ENCODE results near the gene IKZF1.

- TF ChIP-seq POLR2AphosphoS5 (IDR thresholded peaks at IDR 0.05; ENCODE audit: low read depth, low read length) = no peak
- no peak for TF ChIP-seq SIN3A (IDR thresholded peaks at IDR 0.05; ENCODE audit: borderline replicate concordance, insufficient read depth, low read depth, low read length)
- TF ChIP-seq CTCF (IDR thresholded peaks at IDR 0.05) = no peak
- TF ChIP-seq REST (IDR thresholded peaks at IDR 0.05; ENCODE audit: insufficient read depth in 1 of 2, low read depth in 2 of 2, low read length in 1 of 2) = no peak
Measured at GRCh38 chr7:50436133-50436806, 131.8 kb downstream of the IKZF1 start.
